NCI-H82 treated with DMSO at 0.1 percent for 48 hours (cell line): ENCODE results near the gene SH3RF3.
"Not testable (repeated sequence)": the region's sequence is repeated elsewhere in the genome, so short reads cannot be mapped to it uniquely, and the experiment has no call there.

ENCODE experiments used
- DNase-seq: peaks from one replicate; lab custom pipeline; 2025; ENCODE audit not compliant: unreplicated experiment; lab: John Stamatoyannopoulos, UW

SH3RF3 gene

GRCh38 chr2:109530712-109531111 is 401.7 kb downstream of the SH3RF3 start:
- DNase-seq, result no peak

GRCh38 chr2:109531221-109531620 is 402.2 kb downstream of the SH3RF3 start:
- no peak for DNase-seq

- no peak for DNase-seq
These were observed 403.1 kb downstream of the SH3RF3 start for GRCh38 chr2:109531896-109532727.

DNA sequence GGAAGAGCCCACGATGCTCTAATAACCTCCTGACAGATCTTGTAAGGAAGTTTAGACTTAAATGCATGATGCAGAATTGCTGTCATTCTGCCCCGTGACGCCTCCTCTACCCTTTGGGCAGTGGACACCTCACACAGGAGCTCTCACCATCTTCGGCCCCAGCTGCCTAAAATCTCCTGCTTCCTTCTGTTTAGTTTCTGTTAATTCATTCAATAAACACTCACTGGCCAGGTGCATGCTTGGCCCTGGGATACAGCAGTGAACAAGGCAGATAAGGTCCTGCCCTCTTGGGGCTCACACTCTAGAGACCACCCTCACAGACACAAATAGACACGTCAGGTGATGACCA is 403.7 kb downstream of the SH3RF3 start:
- DNase-seq, result no peak

DNA sequence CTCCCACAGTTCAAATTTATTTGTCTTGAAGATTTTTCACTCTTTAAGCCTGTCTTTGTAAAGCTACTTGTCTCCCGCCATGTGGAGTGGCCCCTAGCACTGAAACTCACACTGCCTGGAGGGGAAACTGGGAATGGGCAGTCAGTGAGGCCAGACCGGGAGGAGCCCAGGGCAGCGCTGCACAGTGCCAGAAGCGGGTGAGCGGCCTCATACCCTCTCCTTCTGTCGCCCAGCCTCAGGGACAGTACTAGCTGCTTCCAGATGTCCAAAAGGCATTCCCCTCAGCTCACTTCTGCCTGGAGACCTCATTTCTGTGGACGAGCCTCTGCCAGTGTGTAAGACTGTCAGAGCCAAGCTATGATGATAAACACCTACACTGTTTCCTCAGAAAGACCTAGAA is 404.8 kb downstream of the SH3RF3 start:
- no peak for DNase-seq

DNA sequence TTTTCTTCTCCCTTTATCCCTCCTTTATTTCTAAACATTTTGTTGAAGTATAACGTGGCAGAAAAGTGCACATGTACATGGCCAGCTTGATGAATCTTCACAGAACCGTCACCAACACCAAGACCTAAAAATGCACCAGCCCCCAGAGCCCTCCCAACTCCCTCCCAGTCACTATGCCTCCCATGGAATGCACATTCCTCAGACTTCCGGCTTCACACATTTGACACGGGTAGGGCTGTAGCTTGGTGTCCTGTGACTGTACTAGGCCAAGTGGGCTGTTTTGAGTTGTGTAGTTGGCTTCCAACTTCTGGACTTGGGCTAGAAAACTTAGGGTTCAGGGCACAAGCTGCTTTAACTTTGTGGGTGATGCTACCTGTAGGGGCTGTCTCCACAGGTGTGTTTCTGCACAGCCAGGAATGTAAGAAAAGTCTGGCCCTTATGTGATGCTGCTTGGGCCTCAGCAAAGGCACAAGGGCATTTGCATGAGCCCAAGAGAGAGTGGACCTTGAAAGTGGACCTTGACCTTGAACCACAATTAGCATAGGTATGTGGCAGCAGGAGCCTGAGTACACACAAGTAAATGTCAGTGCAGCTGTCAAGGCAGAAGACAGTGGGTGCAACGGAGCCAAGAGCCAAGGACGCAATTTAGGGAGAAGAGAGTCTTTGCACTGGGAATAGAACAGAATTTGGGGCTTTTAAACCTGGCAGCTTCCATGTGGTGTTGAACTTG is 406.4 kb downstream of the SH3RF3 start:
- no peak for DNase-seq

- DNase-seq, result not testable (repeated sequence)
These were observed 407.6 kb downstream of the SH3RF3 start for GRCh38 chr2:109536556-109536955.

- DNase-seq, result no peak
These were observed 408.7 kb downstream of the SH3RF3 start for GRCh38 chr2:109537565-109538222.

DNA sequence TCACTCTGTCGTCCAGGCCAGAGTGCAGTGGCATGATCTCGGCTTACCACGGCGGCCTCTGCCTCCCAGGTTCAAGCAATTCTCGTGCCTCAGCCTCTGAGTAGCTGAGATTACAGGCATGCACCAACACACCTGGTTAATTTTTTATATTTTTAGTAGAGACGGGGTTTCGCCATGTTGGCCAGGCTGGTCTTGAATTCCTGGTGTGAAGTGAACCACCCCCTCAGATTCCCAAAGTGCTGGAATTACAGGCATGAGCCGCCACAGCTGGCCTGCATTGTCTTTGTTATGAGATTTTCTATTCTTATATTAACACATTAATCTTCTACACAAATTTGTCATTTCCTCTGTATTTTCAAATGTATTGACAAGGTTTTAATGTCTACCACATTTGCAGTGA is 409.5 kb downstream of the SH3RF3 start:
- no peak for DNase-seq

DNA sequence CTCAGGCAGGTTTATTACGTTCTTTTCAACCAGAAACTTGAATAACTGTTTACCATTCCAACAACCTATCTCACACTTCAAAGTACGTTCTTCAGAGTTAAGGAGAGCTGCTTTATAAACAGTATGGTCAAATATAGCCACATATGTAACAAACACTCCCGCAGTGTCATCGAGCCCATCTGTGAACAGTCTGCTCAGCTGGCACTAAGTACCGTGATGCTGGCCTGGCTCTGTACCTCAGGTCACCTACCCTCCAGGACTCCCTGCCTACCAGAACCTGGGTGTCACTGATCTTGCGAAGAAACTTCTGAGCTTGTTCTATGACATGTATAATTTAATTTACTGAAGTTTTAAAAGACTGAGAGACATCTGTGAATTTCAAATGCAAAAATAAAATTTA is 413.4 kb downstream of the SH3RF3 start:
- no peak for DNase-seq

- DNase-seq, result peak; percentile 10
These were observed 417.1 kb downstream of the SH3RF3 start for GRCh38 chr2:109545828-109546713.

GRCh38 chr2:109547280-109547679 is 418.3 kb downstream of the SH3RF3 start:
- no peak for DNase-seq

DNA sequence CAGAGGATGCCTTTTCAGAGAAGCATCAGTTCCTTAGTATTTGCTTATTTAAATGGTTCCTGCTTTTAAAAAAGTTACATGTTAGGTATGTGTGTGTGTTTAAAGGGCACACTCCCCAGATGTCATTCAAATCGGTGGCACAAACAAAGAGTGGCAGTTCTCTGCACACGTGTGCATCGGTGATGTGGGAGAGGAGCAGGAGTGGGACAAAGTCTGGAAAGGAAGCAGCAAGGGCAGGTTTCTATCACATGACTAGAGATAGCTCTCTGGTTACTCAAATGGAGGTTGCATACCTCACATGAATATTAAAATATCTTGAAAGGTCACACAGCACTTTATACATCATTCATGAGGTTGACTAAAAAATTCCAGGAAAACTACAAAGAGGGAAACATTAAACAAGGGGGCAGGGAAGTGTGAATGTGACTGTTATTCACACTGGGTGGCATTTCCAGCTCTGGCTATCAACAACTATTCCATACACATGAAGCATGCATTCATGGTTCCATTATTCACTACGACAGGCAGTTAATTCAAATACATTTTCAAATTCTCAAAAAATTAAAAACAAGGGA is 420.1 kb downstream of the SH3RF3 start:
- DNase-seq, result no peak
